ENCODE results near the gene KRTAP9-4.
"Not testable (repeated sequence)": the region's sequence is repeated elsewhere in the genome, so short reads cannot be mapped to it uniquely, and the experiment has no call there.

DNA sequence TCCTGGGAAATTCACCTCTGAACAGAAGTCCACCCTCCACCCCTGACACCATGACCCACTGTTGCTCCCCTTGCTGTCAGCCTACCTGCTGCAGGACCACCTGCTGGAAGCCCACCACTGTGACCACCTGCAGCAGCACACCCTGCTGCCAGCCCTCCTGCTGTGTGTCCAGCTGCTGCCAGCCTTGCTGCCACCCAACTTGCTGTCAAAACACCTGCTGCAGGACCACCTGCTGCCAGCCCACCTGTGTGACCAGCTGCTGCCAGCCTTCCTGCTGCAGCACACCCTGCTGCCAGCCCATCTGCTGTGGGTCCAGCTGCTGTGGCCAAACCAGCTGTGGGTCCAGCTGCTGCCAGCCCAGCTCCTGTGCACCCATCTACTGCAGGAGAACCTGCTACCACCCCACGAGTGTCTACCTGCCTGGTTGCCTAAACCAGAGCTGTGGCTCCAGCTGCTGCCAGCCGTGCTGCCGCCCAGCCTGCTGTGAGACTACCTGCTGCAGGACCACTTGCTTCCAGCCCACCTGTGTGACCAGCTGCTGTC is 26.2 kb downstream of the KRTAP9-4 start, which contains the start of gene KRTAP9-7:
- TF ChIP-seq POLR2AphosphoS5 (IDR thresholded peaks at IDR 0.05; ENCODE audit: low read depth, low read length); TAF1 (IDR thresholded peaks at IDR 0.05; ENCODE audit: borderline replicate concordance, insufficient read depth, low read length): not testable (repeated sequence)
- TF ChIP-seq, protein P1, sequence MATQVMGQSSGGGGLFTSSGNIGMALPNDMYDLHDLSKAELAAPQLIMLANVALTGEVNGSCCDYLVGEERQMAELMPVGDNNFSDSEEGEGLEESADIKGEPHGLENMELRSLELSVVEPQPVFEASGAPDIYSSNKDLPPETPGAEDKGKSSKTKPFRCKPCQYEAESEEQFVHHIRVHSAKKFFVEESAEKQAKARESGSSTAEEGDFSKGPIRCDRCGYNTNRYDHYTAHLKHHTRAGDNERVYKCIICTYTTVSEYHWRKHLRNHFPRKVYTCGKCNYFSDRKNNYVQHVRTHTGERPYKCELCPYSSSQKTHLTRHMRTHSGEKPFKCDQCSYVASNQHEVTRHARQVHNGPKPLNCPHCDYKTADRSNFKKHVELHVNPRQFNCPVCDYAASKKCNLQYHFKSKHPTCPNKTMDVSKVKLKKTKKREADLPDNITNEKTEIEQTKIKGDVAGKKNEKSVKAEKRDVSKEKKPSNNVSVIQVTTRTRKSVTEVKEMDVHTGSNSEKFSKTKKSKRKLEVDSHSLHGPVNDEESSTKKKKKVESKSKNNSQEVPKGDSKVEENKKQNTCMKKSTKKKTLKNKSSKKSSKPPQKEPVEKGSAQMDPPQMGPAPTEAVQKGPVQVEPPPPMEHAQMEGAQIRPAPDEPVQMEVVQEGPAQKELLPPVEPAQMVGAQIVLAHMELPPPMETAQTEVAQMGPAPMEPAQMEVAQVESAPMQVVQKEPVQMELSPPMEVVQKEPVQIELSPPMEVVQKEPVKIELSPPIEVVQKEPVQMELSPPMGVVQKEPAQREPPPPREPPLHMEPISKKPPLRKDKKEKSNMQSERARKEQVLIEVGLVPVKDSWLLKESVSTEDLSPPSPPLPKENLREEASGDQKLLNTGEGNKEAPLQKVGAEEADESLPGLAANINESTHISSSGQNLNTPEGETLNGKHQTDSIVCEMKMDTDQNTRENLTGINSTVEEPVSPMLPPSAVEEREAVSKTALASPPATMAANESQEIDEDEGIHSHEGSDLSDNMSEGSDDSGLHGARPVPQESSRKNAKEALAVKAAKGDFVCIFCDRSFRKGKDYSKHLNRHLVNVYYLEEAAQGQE (IDR thresholded peaks at IDR 0.05; ENCODE audit: insufficient read depth in 1 of 2, low read depth in 2 of 2, low read length in 2 of 2), result not testable (repeated sequence)
